ENCODE data around the gene NDUFB11. TPM values are rescaled to one million over a fixed set of nuclear protein-coding genes. Genes with fewer than 3 reads are reported as not detected.

NDUFB11 gene
- total RNA-seq, 2 experiments from 2014 or later: 78.1 to 139 TPM

- no peaks in the 10 kb centered on the region for H3K79me2 ChIP-seq (ENCODE audit: insufficient read depth, low read depth, low read length)
- TF ChIP-seq EZH2phosphoT487 (IDR thresholded peaks at IDR 0.05; ENCODE audit: borderline replicate concordance, low read depth, low read length): no peak
- no peak for TF ChIP-seq CTCF (conservative IDR thresholded peaks at IDR 0.05; ENCODE audit: low read length)
- no TSS peak for BruUV-seq (replicated peaks)
- ChIA-PET CTCF (ENCODE audit: unreplicated experiment) (no interaction called here), POLR2A (no interaction called here)
- no peak overlapping the region for H3K4me2 ChIP-seq (ENCODE audit: low read length)
- H3K36me3 ChIP-seq (ENCODE audit: insufficient read depth, low read length): peaks cover 34% of the 10 kb centered on the region
- no peak overlapping the region for H3K27ac ChIP-seq (ENCODE audit: low read depth, low read length, poor library complexity, severe bottlenecking)
- DNase-seq (ENCODE audit: low spot score): no peak
- H2AFZ ChIP-seq (ENCODE audit: low read length): no peak overlapping the region
- no peaks in the 10 kb centered on the region for H4K20me1 ChIP-seq (ENCODE audit: insufficient read depth, low read length)
- H3K4me3 ChIP-seq (ENCODE audit: low read depth, low read length, poor library complexity, severe bottlenecking): no peak overlapping the region
- intact Hi-C loops (cut with micrococcal nuclease; ENCODE audit: unreplicated experiment): no loop called here
- no peaks in the 10 kb centered on the region for H3K4me1 ChIP-seq (ENCODE audit: insufficient read depth, low read length, poor library complexity, severe bottlenecking)
- H3K9me2 ChIP-seq (ENCODE audit: insufficient read depth, low read length): no peaks in the 10 kb centered on the region
- H3K9me3 ChIP-seq (ENCODE audit: low read length): no peaks in the 10 kb centered on the region
Observed at GRCh38 chrX:47175588-47175980, 31.1 kb upstream of the NDUFB11 start.

DNA sequence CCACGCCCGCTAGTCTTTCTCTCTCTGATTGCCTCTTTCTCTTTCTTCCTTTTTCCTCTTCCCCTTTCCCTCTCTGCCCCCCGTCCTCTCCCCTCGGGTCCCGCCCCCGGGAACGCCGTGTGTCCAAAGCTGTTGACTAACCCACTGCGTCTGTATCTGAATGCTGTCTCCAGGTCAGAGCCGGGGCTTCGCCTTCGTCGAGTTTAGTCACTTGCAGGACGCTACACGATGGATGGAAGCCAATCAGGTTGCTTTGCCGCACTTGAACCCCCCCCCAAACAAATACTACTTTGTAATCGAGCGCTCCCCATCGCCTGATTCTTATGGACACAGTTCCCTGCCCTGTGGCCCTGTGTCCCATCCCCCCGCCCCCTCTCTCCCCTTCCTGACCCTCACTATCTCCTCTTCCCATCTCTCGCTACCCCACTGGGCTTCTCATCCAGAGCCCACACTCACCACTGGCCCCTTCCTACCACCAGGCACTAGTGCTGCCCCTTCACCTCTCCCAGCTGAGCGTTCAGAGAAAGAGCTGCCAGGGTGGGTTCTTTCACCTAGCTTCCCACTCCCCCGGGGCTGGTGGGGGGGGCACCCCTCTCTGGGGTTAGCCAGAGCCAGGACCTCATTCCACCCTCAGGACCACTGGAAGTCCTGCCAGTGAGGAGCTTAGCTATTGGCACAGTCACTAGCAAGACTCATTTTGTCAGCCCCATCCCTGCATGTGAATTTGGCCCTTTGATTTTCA is 30.5 kb upstream of the NDUFB11 start:
- Histone ChIP-seq H3K4me2 (ENCODE audit: low read length) (no peak overlapping the region), H3K4me3 (ENCODE audit: low read depth, low read length, poor library complexity, severe bottlenecking) (no peak overlapping the region), H3K27ac (ENCODE audit: low read depth, low read length, poor library complexity, severe bottlenecking) (no peak overlapping the region), H3K79me2 (ENCODE audit: insufficient read depth, low read depth, low read length) (no peaks in the 10 kb centered on the region), H3K36me3 (ENCODE audit: insufficient read depth, low read length) (peaks cover 34% of the 10 kb centered on the region), H3K4me1 (ENCODE audit: insufficient read depth, low read length, poor library complexity, severe bottlenecking) (no peaks in the 10 kb centered on the region), H2AFZ (ENCODE audit: low read length) (no peak overlapping the region), H3K9me2 (ENCODE audit: insufficient read depth, low read length) (no peaks in the 10 kb centered on the region), H3K9me3 (ENCODE audit: low read length) (no peaks in the 10 kb centered on the region), H4K20me1 (ENCODE audit: insufficient read depth, low read length) (no peaks in the 10 kb centered on the region)
- TF ChIP-seq EZH2phosphoT487 (IDR thresholded peaks at IDR 0.05; ENCODE audit: borderline replicate concordance, low read depth, low read length) (no peak), CTCF (conservative IDR thresholded peaks at IDR 0.05; ENCODE audit: low read length) (no peak)
- CTCF ChIA-PET (ENCODE audit: unreplicated experiment): no interaction called here
- BruUV-seq (replicated peaks): no TSS peak
- DNase-seq (ENCODE audit: low spot score): no peak
- POLR2A ChIA-PET: no interaction called here
- intact Hi-C loops (cut with micrococcal nuclease; ENCODE audit: unreplicated experiment): no loop called here

DNA sequence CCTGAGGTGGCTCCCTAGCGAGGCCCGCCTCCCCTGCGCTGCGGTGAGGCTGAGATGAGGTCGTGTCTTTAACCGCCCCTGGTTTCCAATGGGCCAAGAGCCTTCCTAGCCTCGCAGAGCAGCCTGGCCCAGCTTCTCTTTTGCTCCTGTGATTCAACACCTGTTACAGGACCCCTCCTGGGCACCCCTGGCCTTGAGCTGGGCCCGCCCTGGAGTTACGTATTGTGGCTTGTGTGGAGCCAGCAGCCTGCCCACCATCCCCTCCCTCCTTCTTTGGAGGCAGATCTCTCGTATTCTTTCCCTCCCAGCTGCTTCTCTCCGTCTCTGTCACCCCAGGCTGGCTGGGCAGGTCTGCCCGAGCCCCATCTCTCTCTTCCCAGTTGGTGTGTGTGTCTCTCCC is 29.9 kb upstream of the NDUFB11 start:
- peaks cover 34% of the 10 kb centered on the region for H3K36me3 ChIP-seq (ENCODE audit: insufficient read depth, low read length)
- H4K20me1 ChIP-seq (ENCODE audit: insufficient read depth, low read length): no peaks in the 10 kb centered on the region
- H3K4me1 ChIP-seq (ENCODE audit: insufficient read depth, low read length, poor library complexity, severe bottlenecking): no peaks in the 10 kb centered on the region
- no peak overlapping the region for H3K4me2 ChIP-seq (ENCODE audit: low read length)
- no peaks in the 10 kb centered on the region for H3K9me2 ChIP-seq (ENCODE audit: insufficient read depth, low read length)
- no peak overlapping the region for H3K27ac ChIP-seq (ENCODE audit: low read depth, low read length, poor library complexity, severe bottlenecking)
- TF ChIP-seq CTCF (conservative IDR thresholded peaks at IDR 0.05; ENCODE audit: low read length) (no peak), EZH2phosphoT487 (IDR thresholded peaks at IDR 0.05; ENCODE audit: borderline replicate concordance, low read depth, low read length) (no peak)
- H3K9me3 ChIP-seq (ENCODE audit: low read length): no peaks in the 10 kb centered on the region
- H2AFZ ChIP-seq (ENCODE audit: low read length): no peak overlapping the region
- CTCF ChIA-PET (ENCODE audit: unreplicated experiment): no interaction called here
- intact Hi-C loops (cut with micrococcal nuclease; ENCODE audit: unreplicated experiment): no loop called here
- H3K79me2 ChIP-seq (ENCODE audit: insufficient read depth, low read depth, low read length): no peaks in the 10 kb centered on the region
- H3K4me3 ChIP-seq (ENCODE audit: low read depth, low read length, poor library complexity, severe bottlenecking): no peak overlapping the region
- no TSS peak for BruUV-seq (replicated peaks)
- no peak for DNase-seq (ENCODE audit: low spot score)
- POLR2A ChIA-PET: no interaction called here

Data from OCI-LY7 (cell line).